SK-N-SH (cell line): Measurements from ENCODE around the gene SLCO3A1. TPM values are rescaled to one million over a fixed set of nuclear protein-coding genes. Genes with fewer than 3 reads are reported as not detected.

Experiments used
- CTCF ChIA-PET: fragments of 300-600, 350-600 bp; formaldehyde crosslinking; extraction: SDS; loops from one replicate; lab custom pipeline; 2021; lab: Yijun Ruan, JAX
- POLR2A ChIA-PET: fragments of 350-600 bp; sonication (Branson Sonifier 250); formaldehyde crosslinking; extraction: SDS; loops from one replicate; lab custom pipeline; 2020; ENCODE audit warnings: antibody characterized with exemption, inconsistent platforms; lab: Yijun Ruan, JAX
- DNase-seq: peaks from one replicate; pipeline ENCODE4 v3.0.0; 2012
- H2AFZ ChIP-seq: fragments of 200-600 bp; sonication (generic); 2 replicates; pipeline ENCODE4 v1.8.1; 2016; ENCODE audit warnings: antibody characterized with exemption, mild to moderate bottlenecking, low read depth
- H3F3A ChIP-seq: fragments of 200-600 bp; sonication (generic); replicated peaks from 2 replicates; pipeline ENCODE3; 2016; ENCODE audit warnings: antibody characterized with exemption, mild to moderate bottlenecking; ENCODE audit not compliant: insufficient read depth
- H3K27ac ChIP-seq, 2 experiments: fragments of 200-500 bp in 1 of 2; fragments of 200-600 bp in 1 of 2; sonication (Bioruptor generic) in 1 of 2; sonication (generic), shearing (Covaris generic) in 1 of 2; 2 replicates each; pipeline versions ENCODE4 v1.5.1 to v1.6.1; 2014 to 2016; ENCODE audit warnings: low read depth in 2 of 2, inconsistent platforms in 1 of 2, low read length in 1 of 2, mild to moderate bottlenecking in 1 of 2, mixed read lengths in 1 of 2
- H3K27me3 ChIP-seq: fragments of 200-600 bp; sonication (generic), shearing (Covaris generic); 2 replicates; pipeline ENCODE4 v1.6.1; 2016; ENCODE audit warnings: mixed run types; ENCODE audit not compliant: insufficient read depth
- H3K36me3 ChIP-seq, 2 experiments: fragments of 200-500 bp in 1 of 2; fragments of 200-600 bp in 1 of 2; sonication (Bioruptor generic) in 1 of 2; sonication (generic) in 1 of 2; replicated peaks in 1 of 2; 2 replicates each; pipeline versions ENCODE3 to v1.5.1; 2014 to 2016; ENCODE audit warnings: low read length in 1 of 2, mild to moderate bottlenecking in 1 of 2; ENCODE audit not compliant: insufficient read depth in 2 of 2, control insufficient read depth in 1 of 2
- H3K4me1 ChIP-seq, 2 experiments: fragments of 200-500 bp in 1 of 2; fragments of 200-600 bp in 1 of 2; sonication (Bioruptor generic) in 1 of 2; sonication (generic), shearing (Covaris generic) in 1 of 2; 2 replicates each; pipeline versions ENCODE4 v1.5.1 to v1.6.1; 2014 to 2016; ENCODE audit warnings: low read depth in 1 of 2, low read length in 1 of 2, mixed run types in 1 of 2; ENCODE audit not compliant: insufficient read depth in 2 of 2, control insufficient read depth in 1 of 2
- H3K4me2 ChIP-seq: fragments of 200-600 bp; sonication (generic), shearing (Covaris generic); 2 replicates; pipeline ENCODE4 v1.6.1; 2017; ENCODE audit warnings: mixed run types
- H3K4me3 ChIP-seq, 2 experiments: fragments of 200-500 bp in 1 of 2; fragments of 200-600 bp in 1 of 2; sonication (Bioruptor generic) in 1 of 2; sonication (generic), shearing (Covaris generic) in 1 of 2; 2 replicates each; pipeline versions ENCODE4 v1.5.1 to v1.8.1; 2014 to 2016; ENCODE audit warnings: low read depth in 2 of 2, inconsistent platforms in 1 of 2, low read length in 1 of 2, mild to moderate bottlenecking in 1 of 2, mixed read lengths in 1 of 2, moderate library complexity in 1 of 2
- H3K79me2 ChIP-seq: fragments of 200-600 bp; sonication (generic); 2 replicates; pipeline ENCODE4 v1.8.1; 2017; ENCODE audit warnings: mild to moderate bottlenecking; ENCODE audit not compliant: insufficient read depth
- H3K9ac ChIP-seq: fragments of 200-600 bp; sonication (generic); 2 replicates; pipeline ENCODE4 v1.6.1; 2017; ENCODE audit warnings: mixed run types
- H3K9me2 ChIP-seq: fragments of 200-600 bp; sonication (generic); 2 replicates; pipeline ENCODE4 v1.6.1; 2017; ENCODE audit warnings: mixed run types
- H3K9me3 ChIP-seq: fragments of 200-600 bp; sonication (generic); 2 replicates; pipeline ENCODE4 v1.6.1; 2017; ENCODE audit warnings: mixed run types, mild to moderate bottlenecking, moderate library complexity
- H4K20me1 ChIP-seq: fragments of 200-600 bp; sonication (generic); 2 replicates; pipeline ENCODE4 v1.6.1; 2017; ENCODE audit warnings: mild to moderate bottlenecking, mixed run types; ENCODE audit not compliant: insufficient read depth
- ELF1 ChIP-seq: IDR thresholded peaks from 2 replicates; pipeline ENCODE4 v1.4.0; 2012
- FOXJ3 ChIP-seq: sonication (generic); formaldehyde crosslinking; IDR thresholded peaks from 2 replicates; pipeline ENCODE4 v1.5.1; 2020; ENCODE audit warnings: mild to moderate bottlenecking, missing genetic modification reagents
- FOXM1 ChIP-seq: IDR thresholded peaks from 2 replicates; pipeline ENCODE4 v1.4.0; 2012; ENCODE audit warnings: low read depth, mild to moderate bottlenecking
- GABPA ChIP-seq: IDR thresholded peaks from 2 replicates; pipeline ENCODE4 v1.4.0; 2012; ENCODE audit warnings: low read depth, mild to moderate bottlenecking
- GATA2 ChIP-seq: sonication (generic); formaldehyde crosslinking; IDR thresholded peaks from 2 replicates; pipeline ENCODE4 v1.5.0; 2020; ENCODE audit warnings: mild to moderate bottlenecking, missing genetic modification reagents
- JUND ChIP-seq: IDR thresholded peaks from 2 replicates; pipeline ENCODE4 v1.4.0; 2012
- MEF2A ChIP-seq: IDR thresholded peaks from 2 replicates; pipeline ENCODE4 v1.4.0; 2012; ENCODE audit warnings: low read depth, borderline replicate concordance
- NRF1 ChIP-seq: IDR thresholded peaks from 2 replicates; pipeline ENCODE4 v1.6.1; 2012; ENCODE audit warnings: low read depth, mild to moderate bottlenecking, low read length
- RCOR1 ChIP-seq: fragments of 150-350 bp; IDR thresholded peaks from 2 replicates; pipeline ENCODE4 v1.6.1; 2017; ENCODE audit warnings: antibody characterized with exemption, low read length
- REST ChIP-seq: IDR thresholded peaks from 2 replicates; pipeline ENCODE4 v1.6.1; 2012; ENCODE audit warnings: mild to moderate bottlenecking, low read depth, low read length, moderate library complexity
- RFX5 ChIP-seq: IDR thresholded peaks from 2 replicates; pipeline ENCODE4 v1.6.1; 2012; ENCODE audit warnings: mild to moderate bottlenecking, improper control_type of control experiment, low read length
- SIN3A ChIP-seq: IDR thresholded peaks from 2 replicates; pipeline ENCODE4 v1.6.1; 2012; ENCODE audit warnings: low read depth, mild to moderate bottlenecking, low read length, moderate library complexity, borderline replicate concordance
- SMC3 ChIP-seq: IDR thresholded peaks from 2 replicates; pipeline ENCODE4 v1.6.1; 2012; ENCODE audit warnings: low read depth, low read length, improper control_type of control experiment
- TCF12 ChIP-seq: IDR thresholded peaks from 2 replicates; pipeline ENCODE4 v1.4.0; 2012
- TEAD4 ChIP-seq: IDR thresholded peaks from 2 replicates; pipeline ENCODE4 v1.4.0; 2012; ENCODE audit warnings: mild to moderate bottlenecking, borderline replicate concordance; ENCODE audit not compliant: insufficient read depth
- USF1 ChIP-seq: IDR thresholded peaks from 2 replicates; pipeline ENCODE4 v1.4.0; 2012; ENCODE audit warnings: low read depth, borderline replicate concordance
- YY1 ChIP-seq: IDR thresholded peaks from 2 replicates; pipeline ENCODE4 v1.4.0; 2012; ENCODE audit warnings: low read depth, mild to moderate bottlenecking
- WGBS: methylation state at CpG from one replicate; pipeline ENCODE4 v1.1.6; 2017; ENCODE audit warnings: low lambda C conversion rate; 5-methylcytosine and 5-hydroxymethylcytosine counted together
- polyA plus RNA-seq, 3 experiments: library from polyadenylated mRNA; depleted of rRNA; stranded (reverse); fragments of >200 nt; gene quantifications; 2 replicates each; pipeline ENCODE4 v1.2.3, GENCODE V29; 2012

The SLCO3A1 gene
- polyA plus RNA-seq, 1 of the 3 experiments (the other 2 are of a cell fraction) = 19.7 TPM

- H3K27me3 ChIP-seq = no peaks in the 10 kb centered on the region
- peaks cover 10 to 36% of the 10 kb centered on the region in 2 experiments; a peak in 3 of 4 replicates for H3K4me1 ChIP-seq
- no peak overlapping the region for H2AFZ ChIP-seq
- WGBS = 91% methylated on average over 3 of the region's 7 CpGs
- CTCF ChIA-PET = interaction anchor here (0.7 to 3.8 kb wide), 3 partner anchors 154 to 558 kb away, joined by 3 to 19 read pairs (median 4); no protein-coding TSS in a partner anchor
- H3K4me3 ChIP-seq = no peak overlapping the region
- H3K9ac ChIP-seq = no peak overlapping the region
- DNase-seq = no peak
- POLR2A ChIA-PET = no interaction called here
- H3K27ac ChIP-seq = no peak overlapping the region
- H3K36me3 ChIP-seq = no peaks in the 10 kb centered on the region
- peaks cover 71% of the 10 kb centered on the region for H3K79me2 ChIP-seq
- no peaks in the 10 kb centered on the region for H3K9me2 ChIP-seq
- no peak overlapping the region for H3K4me2 ChIP-seq
- H3K9me3 ChIP-seq = no peaks in the 10 kb centered on the region
- peaks cover 9% of the 10 kb centered on the region for H4K20me1 ChIP-seq
- H3F3A ChIP-seq = peaks cover 2% of the 10 kb centered on the region
- TF ChIP-seq ELF1 (no peak), TEAD4 (no peak), USF1 (no peak), SIN3A (no peak), NRF1 (no peak), RCOR1 (no peak), TCF12 (no peak), GATA2 (CRISPR knock-in tag) (no peak), RFX5 (no peak), MEF2A (no peak), YY1 (no peak), GABPA (no peak), FOXM1 (no peak)
Measured at GRCh38 chr15:91860498-91860897, 7.0 kb downstream of the SLCO3A1 start.

- 90% methylated on average over 6 of the region's 6 CpGs for WGBS
- Histone ChIP-seq H3K79me2 (peaks cover 64% of the 10 kb centered on the region), H3K4me2 (no peak overlapping the region), H3K36me3 (no peaks in the 10 kb centered on the region), H3K27ac (no peak overlapping the region), H3F3A (peaks cover 8% of the 10 kb centered on the region), H2AFZ (no peak overlapping the region), H3K27me3 (no peaks in the 10 kb centered on the region), H3K9me3 (no peaks in the 10 kb centered on the region), H3K9ac (no peak overlapping the region), H4K20me1 (peaks cover 9% of the 10 kb centered on the region), H3K4me3 (no peak overlapping the region), H3K9me2 (no peaks in the 10 kb centered on the region), H3K4me1 (peaks cover 14 to 35% of the 10 kb centered on the region in 2 experiments)
- POLR2A ChIA-PET = no interaction called here
- TF ChIP-seq SMC3 = no peak
- no peak for TF ChIP-seq GABPA
- TF ChIP-seq JUND = no peak
- no peak for TF ChIP-seq FOXM1
- TF ChIP-seq REST = no peak
- no peak for TF ChIP-seq FOXJ3 (CRISPR knock-in tag)
- TF ChIP-seq RCOR1 = no peak
- CTCF ChIA-PET = interaction anchor here (3.8 kb wide), 1 partner anchor 217 kb away, joined by 19 read pairs; no protein-coding TSS in a partner anchor
- DNase-seq = no peak
Measured at GRCh38 chr15:91861223-91861622, 7.7 kb downstream of the SLCO3A1 start.
